HG03108 (cell line): ENCODE results near the gene RHCG.

Experiments used
- ATAC-seq: cut with Tn5 transposase; IDR thresholded peaks from one replicate; pipeline ENCODE4 v1.9.1; 2021; ENCODE audit warnings: moderate library complexity; ENCODE audit not compliant: unreplicated experiment

RHCG gene

GRCh38 chr15:89446255-89446891 is 50.0 kb downstream of the RHCG start:
- ATAC-seq = no peak

GRCh38 chr15:89445518-89445917 is 50.9 kb downstream of the RHCG start:
- ATAC-seq = no peak

- no peak for ATAC-seq
Observed at GRCh38 chr15:89444241-89445225, 51.9 kb downstream of the RHCG start.

GRCh38 chr15:89443581-89443980 is 52.8 kb downstream of the RHCG start:
- no peak for ATAC-seq

GRCh38 chr15:89442671-89443307 is 53.6 kb downstream of the RHCG start:
- no peak for ATAC-seq

GRCh38 chr15:89442155-89442554 is 54.2 kb downstream of the RHCG start:
- ATAC-seq = no peak

GRCh38 chr15:89441295-89441812 is 55.0 kb downstream of the RHCG start:
- ATAC-seq = peak; percentile 98

GRCh38 chr15:89439764-89440163 is 56.6 kb downstream of the RHCG start:
- no peak for ATAC-seq

- ATAC-seq = no peak
Observed at GRCh38 chr15:89436560-89437311, 59.6 kb downstream of the RHCG start.

- ATAC-seq = no peak
Observed at GRCh38 chr15:89435362-89435761, 61.0 kb downstream of the RHCG start.

GRCh38 chr15:89433686-89434085 is 62.7 kb downstream of the RHCG start:
- ATAC-seq = no peak

- no peak for ATAC-seq
Observed at GRCh38 chr15:89430530-89431341, 65.6 kb downstream of the RHCG start.

- ATAC-seq = no peak
Observed at GRCh38 chr15:89429986-89430385, 66.4 kb downstream of the RHCG start.

- no peak for ATAC-seq
Observed at GRCh38 chr15:89429023-89429422, 67.4 kb downstream of the RHCG start.

- no peak for ATAC-seq
Observed at GRCh38 chr15:89428246-89428645, 68.1 kb downstream of the RHCG start.

GRCh38 chr15:89426500-89426899 is 69.9 kb downstream of the RHCG start:
- ATAC-seq = no peak

GRCh38 chr15:89423981-89424380 is 72.4 kb downstream of the RHCG start:
- ATAC-seq = no peak
